ENCODE measurements around the gene CDK3.

The CDK3 gene

DNA sequence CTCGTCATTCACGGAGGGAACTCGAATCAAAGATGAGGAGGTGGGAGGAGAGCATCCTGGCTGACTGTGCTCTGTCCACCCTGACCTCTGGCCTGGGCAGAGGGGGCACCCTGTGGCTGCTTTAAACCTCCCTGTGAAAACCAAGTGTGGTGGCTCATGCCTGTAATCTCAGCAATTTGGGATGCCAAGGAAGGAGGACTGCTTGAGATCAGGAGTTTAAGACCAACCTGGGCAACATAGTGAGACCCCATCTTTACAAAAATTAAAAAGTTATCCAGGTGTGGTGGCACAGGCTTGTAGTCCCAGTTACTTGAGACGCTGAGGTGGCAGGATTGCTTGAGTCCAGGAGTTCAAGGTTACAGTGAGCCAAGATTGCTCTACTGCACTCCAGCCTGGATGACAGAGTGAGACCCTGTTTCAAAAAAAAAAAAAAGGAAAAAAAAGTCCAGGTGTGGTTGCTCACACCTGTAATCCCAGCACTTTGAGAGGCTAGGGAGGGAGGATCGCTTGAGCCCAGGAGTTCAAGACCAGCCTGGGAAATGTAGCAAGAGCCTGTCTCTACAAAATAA, 5.8 kb upstream of the CDK3 start:
- no peak for DNase-seq

DNA sequence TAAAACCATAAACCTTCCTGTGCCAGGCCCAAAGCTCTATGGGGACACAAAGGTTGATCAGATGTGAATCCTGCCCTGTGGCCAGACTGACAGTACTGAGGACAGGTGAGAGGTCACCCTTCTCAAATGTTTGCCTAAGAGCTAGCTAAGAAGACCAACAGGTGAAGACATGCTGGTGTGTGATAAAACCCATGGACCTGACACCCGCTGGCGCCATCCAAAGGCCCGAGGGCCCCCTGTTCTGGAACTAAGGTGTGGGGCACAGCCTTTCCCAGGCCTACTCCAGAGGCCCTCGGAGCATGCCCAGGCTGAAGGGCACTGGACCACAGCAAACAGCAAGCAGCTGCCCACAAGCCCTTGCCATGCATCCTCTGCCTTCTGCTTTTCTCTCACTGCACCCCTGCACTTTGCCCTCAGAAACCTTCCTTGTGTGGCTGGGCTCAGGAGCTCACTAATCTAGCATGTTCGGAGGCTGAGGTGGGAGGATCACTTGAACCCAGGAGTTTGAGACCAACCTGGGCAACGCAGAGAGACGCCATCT, 5.2 kb upstream of the CDK3 start:
- DNase-seq, result no peak

DNA sequence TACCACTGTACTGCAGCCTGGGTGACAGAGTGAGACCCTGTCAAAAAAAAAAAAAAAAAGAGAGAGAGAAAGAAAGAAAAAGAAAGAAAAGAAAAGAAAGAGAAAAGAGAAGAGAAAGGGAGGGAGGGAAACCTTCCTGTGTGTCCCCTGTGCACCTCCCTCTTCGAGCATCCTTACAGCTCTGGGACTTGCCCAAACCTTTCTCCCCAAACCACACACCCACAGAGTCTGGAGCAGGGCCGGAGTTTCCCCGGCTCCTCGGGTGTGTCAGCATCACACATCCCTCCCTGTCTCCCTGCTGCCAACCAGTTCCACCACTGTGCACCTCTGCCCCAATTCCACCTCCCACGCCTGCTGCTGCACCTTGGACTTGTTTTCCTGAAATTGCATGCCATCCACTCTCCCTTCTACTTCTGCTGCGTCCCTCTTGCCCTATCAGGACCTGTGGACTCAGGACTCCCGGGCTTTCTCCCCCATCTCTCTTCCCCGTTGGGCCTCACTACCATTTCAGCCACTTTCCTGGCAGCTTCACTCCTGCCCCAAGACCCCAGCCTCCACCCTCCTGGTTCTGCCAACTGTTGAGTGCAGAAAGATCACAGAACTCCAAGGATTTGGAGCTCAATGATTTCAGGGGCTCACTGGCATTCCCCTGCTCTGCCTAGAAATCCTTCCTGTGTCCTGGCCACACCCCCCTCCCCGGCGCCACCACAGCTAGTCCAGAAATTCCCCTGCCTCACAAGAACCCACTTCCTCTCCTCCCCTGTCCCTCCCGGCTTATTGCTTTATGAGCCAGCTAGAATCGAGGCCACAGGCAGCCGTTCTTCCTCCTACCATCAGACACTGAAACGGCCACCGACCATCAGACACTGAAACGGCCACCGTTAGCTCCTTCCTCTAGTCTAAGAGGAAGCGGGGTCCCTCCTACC, 3.7 kb upstream of the CDK3 start:
- DNase-seq, result no peak

DNA sequence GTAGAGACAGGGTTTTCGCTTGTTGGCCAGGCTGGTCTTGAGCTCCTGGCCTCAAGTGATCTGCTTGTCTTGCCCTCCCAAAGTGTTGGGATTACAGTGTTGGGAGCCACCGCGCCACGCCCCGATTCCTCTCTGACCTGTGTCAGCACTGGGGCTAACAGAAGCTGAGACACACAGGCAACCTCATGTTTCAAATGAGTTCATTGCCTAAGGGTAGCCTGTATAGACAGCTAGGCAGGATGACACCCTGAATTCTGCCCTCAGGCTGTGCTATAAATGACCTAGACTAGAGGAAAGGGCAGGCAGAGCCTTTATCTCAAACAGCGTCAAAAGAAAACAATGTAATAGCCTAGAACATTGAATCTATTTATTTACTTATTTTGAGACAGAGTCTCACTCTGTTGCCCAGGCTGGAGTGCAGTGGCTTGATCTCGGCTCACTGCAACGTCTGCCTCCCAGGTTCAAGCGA, 2.3 kb upstream of the CDK3 start:
- DNase-seq, result no peak

DNA sequence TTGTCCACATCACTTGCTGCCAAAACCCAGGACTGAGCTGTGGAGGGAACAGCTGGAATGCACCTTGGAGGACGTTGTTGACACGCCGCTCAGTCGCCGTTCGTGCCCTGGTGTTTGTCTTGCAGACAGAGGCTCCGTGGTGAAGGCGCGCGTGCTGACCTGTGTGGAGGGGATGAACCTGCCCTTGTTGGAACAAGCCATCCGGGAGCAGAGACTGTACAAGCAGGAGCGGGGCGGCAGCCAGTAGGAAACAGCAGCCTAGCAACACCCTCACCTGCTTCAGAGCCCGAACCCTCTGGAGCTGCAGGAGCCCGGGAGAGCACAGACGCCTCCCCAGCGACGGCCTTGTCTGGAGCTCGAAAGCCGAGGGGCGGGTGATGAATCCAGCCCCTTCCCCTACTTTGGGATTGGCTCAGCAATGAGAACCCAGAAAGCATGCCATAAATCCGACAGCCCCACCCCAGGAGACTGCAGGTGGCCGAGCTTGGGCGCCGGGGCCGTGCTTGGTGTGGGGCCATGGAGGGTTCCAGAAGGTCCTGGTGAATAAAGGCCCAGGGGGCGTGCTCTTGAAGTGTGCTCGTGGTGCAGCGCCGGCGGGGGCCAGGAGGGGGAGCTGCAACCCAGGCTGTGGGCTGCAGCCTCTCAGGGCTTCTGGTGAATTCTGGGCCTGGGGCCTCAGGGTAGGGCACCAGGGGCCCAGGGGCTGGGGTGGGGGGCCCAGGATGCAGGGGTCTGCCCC, 470 bp upstream of the CDK3 start:
- DNase-seq, result no peak

DNA sequence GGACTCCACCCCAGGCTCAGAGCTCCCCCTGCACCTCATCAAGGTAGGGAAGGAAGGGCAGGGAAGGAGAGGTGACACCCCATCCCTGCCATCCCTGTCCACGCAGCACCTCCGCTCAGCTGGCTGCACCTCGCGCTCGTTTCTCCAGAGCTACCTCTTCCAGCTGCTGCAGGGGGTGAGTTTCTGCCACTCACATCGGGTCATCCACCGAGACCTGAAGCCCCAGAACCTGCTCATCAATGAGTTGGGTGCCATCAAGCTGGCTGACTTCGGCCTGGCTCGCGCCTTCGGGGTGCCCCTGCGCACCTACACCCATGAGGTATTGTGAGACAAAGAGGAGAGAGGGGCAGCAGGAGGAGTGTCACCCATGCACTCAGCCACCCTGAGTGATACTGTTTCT, 1.4 kb downstream of the CDK3 start:
- no peak for DNase-seq

DNA sequence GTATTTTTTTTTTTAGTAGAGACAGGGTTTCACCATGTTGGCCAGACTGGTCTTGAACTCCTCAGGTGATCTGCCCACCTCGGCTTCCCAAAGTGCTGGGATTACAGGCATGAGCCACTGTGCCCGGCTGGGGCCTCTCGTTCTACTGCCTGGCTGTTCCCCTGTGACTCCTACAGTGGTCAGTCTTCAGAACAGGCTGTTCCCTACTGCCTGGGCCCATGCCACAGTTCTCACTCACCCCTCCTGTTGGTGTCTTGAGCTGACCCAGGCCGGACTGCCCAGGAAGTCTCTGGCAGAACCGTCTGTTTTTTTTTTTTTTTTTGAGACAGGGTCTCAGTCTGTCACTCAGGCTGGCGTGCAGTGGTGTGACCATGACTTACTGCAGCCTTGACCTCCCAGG, 3.3 kb downstream of the CDK3 start:
- no peak for DNase-seq

DNA sequence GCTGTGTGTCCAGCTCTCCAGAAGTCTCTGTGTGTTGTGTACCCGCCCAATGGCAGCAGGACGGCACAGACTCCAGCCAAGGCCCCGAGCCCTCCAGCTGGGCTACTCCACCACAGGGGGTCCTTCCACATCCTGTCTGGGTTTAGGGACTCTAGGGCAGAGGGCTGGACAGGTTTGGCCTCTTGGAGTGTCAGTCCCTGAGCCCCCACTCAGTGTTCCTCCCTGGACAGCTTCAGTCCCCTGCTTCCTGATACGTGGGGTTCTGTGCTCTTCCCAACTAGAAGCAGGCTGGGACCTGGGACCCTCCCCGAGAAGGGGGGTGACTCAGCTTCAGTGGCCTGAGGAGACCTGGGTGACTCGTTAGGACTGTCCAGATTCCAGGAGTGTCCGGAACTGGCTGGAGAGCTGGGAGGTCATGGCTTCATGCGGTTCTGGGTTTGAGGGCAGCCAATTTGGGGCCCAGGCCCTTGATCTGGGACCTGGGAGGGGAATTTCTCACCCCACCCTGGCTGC, 4.2 kb downstream of the CDK3 start:
- no peak for DNase-seq

DNA sequence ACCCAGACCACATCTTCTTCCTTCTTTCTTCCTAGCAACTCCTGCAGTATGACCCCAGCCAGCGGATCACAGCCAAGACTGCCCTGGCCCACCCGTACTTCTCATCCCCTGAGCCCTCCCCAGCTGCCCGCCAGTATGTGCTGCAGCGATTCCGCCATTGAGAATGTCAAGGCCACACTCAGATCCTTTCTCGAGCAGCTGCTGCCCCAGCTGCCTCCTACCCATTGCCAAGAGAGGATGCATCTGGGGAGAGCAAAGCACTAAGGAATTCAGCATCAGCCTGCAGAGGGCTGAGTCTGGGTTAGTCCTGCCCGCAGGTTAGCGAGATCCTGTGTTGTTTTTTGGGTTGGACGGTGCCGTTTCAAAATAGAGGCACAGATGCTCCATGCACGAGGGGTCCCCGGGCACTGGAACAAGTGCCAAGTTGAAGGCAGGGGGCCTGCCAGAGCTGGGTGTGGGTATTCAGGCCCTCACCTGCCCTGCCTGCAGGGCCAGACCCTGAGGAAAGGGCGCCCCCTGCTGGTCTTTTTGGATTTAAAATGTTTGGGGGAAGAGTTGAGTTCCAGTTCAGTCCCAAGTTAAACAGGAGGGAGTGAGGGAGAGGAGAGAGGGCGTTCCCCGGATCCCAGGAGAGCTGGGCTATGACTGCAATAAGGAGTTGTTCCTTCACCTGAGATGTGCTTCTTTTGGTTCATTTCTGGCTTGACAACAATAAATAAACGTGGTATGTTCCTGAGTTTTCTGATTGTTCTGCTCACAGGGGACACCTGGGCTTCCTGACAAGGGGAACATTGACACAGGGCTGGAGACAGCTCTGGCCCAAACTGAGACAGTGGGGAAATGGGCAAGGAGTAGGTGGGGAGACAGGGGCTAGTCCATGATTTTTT, 4.9 kb downstream of the CDK3 start:
- peak; percentile 24 for DNase-seq

DNA sequence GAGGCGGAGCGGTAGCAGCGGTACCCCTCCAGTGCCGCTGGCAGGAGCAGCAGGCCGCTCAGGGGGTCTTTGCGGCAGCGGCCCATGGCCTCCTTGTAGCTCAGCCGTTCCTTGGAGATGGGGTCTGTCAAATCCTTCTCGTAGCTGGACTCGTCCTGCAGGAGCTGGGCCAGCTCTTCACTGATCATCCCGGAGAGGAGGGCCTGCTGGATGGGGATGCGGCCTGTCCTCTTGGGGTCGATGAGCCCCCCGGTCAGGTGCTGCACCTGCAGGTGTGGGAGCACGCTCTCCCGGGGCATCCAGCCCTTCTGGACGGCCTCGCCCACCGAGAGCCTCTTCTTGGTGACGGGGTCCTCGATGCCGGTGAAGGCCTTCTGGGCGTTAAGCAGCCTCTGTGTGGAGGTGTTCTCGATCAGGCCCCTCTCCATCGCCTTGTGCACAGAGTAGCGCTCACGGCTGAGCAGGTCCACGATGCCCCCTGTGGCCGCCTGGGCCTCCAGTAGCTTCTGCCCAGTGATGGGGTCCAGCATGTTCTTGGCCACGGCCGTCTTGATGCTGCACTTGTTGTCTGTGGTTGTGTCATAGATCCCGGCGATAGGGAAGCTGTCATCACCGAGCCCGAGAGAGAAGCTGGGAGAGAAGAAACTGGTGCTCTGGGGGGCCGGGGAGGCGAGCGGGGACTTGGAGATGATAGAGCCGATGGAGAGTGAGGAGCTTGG, 6.6 kb downstream of the CDK3 start:
- DNase-seq, result no peak

DNA sequence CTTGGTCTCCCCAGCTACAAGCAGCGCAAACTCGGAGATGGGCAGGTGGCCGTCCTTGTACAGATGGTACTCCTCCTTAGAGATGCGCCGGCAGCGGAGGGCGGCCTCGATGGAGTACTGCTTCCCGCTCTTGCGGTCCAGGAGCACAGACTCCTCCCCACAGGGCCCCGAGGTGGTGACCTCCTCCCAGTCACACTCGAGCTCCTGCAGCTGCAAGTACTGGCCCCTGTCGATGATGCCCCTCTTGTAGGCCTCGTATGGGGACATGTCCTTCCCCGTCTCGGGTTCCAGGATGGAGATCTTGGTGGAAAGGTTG, 7.2 kb downstream of the CDK3 start:
- DNase-seq, result no peak

DNA sequence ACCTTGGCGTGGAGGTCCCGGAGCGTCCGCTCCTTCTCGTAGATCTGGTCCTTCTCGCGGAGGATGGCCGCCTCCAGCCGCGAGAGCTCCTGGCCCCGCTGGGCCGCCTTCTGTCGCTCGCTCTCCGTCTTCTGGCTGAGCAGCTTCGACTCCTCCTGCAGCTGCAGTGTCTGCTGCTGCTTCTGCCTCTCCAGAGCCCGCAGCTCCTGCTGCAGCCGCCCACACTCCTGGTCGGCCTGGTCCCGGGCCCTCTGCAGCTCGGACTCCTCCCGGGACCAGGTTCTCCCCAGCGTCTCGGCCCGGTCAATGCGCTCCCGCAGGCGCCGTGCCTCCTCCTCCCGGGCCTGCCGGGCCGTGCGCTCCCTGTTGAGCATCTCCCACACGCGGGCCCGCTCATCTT, 7.6 kb downstream of the CDK3 start:
- DNase-seq, result no peak

DNA sequence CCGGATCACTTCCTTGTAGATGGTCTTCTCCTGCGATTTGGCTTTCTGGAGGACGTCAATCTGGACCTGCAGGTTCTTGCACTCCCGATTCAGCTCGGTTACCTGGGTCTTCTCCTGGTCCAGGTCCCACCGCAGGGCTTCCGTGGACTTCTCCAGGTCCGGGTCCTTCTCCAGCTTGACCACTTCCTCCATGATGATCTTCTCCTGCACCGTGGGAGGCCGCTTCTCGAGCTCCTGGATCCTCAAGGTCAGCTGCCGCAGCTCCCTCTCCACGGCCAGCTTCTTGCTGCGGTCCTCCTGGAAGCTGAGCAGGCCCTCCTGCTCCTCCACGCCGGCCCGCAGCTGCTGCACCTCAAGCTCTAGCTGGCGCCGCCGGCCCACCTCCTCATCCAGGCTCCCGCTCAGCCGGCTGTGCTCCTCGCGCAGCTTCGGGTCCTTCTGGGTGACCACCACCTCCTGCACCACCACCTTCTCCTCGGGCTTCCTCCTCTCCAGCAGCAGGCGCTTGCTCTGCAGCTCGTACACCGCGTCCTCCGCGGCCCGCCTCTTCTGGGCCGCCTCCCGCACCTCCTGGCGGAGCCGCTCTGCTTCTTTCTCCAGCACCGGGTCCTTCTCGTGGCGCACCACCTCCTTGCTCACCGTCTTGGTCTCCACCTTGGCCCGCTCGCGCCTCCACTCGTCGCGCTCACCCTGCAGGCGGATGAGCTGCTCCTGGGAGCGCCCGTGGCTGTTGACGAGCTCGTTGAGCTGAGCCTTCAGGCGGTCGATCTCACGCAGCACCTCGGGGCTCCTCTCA, 8.2 kb downstream of the CDK3 start:
- no peak for DNase-seq

DNA sequence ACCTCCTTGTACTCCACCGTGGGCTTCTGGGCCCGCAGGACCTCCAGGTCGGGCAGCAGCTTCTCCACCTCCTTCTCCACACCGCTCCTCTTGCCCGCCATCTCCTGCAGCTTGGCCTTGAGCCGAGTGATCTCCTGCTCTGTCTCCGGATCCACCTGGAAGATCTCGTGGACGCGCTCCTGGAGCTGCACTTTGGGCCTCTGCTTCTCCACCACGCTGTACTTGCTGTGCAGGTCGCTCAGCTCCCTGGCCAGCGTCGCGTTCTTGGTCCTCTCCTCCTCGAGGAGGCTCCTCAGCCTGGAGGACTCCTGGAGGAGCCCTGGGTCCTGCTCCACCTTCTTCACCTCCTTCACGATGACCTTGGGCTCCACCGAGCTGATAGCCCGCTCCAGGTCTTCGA, 8.8 kb downstream of the CDK3 start:
- no peak for DNase-seq

DNA sequence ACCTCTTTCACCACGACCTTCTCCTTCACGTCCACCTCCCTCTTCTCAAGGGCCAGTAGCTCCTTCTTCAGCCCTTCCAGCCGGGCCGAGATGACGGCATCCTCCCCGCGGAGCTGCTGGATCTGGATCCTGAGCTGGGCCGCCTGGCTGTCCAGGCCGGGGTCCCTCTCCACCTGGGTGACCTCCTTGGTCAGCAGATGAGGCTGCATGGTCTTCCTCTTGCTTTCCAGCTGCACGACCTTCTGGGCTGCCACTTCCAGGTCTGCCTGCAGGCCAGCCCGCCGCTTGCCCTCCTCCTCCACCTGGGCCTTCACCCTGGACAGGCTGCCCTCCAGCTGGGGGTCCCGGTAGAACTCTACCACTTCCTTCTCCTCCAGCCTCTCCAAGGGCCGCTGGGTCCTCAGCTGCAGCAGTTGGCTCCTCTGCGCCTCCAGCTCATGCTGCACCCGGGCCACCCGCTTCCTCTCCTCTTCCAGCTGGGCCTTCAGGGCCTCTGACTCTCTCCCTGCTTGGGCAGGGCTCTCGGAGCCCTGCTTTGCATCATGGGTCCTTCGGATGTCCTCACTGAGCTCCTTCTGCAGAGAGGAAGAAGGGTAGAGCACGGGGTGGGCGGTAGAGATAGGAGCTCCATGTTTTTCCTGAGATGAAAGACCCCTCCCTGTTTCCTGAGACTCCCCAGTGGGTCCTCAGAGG, 9.5 kb downstream of the CDK3 start:
- DNase-seq, result no peak

DNA sequence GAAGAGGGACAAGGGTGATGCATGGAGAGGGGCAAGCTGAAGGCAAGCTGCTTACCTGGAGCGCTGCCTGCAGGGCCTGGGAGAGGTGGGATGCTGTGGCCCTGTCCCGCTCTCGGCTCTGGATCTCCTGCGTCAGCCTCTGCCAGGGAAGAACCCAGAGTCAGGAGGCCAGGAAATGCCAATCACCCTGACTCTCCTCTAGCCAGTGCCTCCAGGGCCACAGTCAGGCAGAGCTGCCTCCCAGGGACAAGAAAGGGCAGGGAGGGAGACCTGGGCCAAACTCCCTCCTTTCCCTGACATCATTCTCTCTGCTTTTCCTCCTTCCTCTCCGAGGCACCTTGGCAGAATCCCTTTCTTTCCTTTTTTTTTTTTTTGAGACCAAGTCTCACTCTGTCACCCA, 11.3 kb downstream of the CDK3 start:
- DNase-seq, result no peak

DNA sequence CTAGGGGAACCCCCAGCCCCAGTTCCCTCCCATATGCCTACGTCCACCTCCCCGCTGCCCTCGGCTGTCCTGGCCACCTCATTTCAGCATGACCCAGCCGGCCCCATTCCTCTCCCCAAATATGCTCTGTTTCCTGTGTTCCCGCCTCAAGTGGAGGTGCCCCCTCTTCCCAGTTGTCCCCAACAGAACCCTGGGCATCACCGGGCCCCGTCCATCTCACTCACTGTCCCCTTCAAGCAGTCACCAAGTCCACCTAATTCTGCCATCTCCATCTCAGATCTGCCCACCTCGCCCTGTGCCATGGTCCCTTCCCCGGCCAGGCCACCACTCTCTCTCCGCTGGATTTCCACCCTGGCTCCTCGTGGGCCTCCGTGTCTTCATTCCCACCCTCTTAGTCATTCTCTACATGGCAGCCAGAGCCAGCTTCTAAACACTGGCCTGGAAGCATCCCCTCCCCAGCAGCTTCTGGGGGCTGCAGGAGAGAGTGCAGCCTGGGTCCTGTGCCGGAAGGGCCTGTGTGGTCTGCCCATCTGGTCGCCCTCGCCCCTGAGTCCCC, 12.8 kb downstream of the CDK3 start:
- no peak for DNase-seq

DNA sequence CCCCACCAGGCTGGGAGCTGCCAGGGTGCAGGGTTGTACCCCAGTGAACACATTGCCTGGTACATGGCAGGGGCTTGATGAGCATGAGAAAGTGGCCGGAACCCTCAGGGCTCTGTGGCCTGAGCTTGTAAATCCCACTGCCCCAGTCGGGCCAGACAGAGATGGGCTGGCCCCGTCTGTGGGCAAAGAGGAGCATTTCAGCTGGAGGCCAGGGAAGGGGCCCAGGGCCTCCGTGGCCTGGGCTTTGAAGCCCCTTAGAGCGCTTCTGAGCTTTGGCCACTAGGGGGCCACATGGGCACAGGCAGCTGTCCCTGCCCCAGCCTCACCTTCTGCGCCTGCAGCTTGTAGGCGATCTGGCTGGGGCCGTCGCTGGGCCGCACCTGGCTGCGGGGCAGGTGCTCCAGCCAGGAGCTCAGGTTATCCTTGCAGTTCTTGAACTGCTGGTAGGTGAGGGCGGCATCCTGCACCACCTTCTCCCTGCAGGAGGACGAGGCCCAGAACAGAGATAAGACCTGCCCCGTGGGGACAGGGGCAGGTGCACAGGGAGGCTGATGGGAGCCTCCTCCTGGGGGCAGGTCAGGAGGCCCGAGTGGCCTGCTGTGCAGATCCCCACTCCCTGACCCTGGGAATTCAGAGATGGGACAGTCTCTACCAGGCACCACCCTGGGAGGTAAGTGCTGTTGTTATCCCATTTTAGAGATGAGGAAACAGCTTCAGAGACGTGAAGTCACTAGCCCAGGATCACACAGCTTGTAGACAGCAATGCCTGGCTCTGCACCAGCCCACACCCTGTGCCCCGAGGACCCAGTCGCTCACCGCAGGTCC, 13.7 kb downstream of the CDK3 start:
- DNase-seq, result peak; percentile 77

DNA sequence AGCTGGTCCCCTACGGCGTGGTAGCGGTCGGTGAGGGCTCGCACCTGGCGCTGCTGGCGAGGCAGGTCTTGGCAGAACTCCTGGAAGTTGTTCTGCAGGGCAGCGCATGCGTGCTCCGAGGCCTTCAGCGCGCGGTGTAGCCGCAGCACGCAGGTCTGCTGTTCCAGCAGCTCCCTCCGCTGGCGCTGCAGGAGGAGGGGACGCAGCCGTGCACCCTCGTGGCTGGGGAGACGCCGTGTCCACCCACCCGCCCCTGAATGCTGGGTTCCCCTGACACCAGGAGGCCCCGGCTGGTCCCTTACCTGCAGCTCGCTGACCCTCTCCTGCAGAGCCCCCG, 14.2 kb downstream of the CDK3 start:
- DNase-seq, result peak; percentile 68
